ENCODE results near the gene TMEFF2.

DNA sequence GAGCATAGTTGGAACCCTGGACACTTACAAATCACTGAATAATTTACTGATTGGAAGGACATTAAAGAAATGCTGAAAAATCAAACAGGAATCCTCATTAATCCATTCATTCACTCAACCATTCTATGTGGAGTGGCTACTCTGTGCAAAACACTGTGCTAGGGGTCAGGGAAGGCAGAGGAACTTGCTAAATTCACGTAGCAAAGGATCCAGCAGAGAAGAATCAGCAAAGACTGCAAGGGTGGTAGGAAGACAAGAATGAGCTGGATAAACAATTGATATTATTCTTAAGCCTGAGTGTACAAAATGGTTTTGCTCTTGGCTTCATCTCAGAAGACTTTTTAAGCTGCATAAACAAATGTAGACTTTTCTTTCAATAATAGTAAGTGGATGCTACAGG is 183.5 kb downstream of the TMEFF2 start:
- TF ChIP-seq, protein P1, sequence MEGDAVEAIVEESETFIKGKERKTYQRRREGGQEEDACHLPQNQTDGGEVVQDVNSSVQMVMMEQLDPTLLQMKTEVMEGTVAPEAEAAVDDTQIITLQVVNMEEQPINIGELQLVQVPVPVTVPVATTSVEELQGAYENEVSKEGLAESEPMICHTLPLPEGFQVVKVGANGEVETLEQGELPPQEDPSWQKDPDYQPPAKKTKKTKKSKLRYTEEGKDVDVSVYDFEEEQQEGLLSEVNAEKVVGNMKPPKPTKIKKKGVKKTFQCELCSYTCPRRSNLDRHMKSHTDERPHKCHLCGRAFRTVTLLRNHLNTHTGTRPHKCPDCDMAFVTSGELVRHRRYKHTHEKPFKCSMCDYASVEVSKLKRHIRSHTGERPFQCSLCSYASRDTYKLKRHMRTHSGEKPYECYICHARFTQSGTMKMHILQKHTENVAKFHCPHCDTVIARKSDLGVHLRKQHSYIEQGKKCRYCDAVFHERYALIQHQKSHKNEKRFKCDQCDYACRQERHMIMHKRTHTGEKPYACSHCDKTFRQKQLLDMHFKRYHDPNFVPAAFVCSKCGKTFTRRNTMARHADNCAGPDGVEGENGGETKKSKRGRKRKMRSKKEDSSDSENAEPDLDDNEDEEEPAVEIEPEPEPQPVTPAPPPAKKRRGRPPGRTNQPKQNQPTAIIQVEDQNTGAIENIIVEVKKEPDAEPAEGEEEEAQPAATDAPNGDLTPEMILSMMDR (IDR thresholded peaks at IDR 0.05; ENCODE audit: low read depth, low read length, missing input control) = no peak
- TF ChIP-seq RXRA (IDR thresholded peaks at IDR 0.05) (no peak), HNF4A (conservative IDR thresholded peaks at IDR 0.05) (no peak), YY1 (IDR thresholded peaks at IDR 0.05) (no peak), RAD21 (IDR thresholded peaks at IDR 0.05) (no peak)
- TF ChIP-seq, protein P2, sequence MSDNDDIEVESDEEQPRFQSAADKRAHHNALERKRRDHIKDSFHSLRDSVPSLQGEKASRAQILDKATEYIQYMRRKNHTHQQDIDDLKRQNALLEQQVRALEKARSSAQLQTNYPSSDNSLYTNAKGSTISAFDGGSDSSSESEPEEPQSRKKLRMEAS (IDR thresholded peaks at IDR 0.05) = no peak
- TF ChIP-seq, protein P3, sequence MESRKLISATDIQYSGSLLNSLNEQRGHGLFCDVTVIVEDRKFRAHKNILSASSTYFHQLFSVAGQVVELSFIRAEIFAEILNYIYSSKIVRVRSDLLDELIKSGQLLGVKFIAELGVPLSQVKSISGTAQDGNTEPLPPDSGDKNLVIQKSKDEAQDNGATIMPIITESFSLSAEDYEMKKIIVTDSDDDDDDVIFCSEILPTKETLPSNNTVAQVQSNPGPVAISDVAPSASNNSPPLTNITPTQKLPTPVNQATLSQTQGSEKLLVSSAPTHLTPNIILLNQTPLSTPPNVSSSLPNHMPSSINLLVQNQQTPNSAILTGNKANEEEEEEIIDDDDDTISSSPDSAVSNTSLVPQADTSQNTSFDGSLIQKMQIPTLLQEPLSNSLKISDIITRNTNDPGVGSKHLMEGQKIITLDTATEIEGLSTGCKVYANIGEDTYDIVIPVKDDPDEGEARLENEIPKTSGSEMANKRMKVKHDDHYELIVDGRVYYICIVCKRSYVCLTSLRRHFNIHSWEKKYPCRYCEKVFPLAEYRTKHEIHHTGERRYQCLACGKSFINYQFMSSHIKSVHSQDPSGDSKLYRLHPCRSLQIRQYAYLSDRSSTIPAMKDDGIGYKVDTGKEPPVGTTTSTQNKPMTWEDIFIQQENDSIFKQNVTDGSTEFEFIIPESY (IDR thresholded peaks at IDR 0.05) = no peak
- TF ChIP-seq, protein P4, sequence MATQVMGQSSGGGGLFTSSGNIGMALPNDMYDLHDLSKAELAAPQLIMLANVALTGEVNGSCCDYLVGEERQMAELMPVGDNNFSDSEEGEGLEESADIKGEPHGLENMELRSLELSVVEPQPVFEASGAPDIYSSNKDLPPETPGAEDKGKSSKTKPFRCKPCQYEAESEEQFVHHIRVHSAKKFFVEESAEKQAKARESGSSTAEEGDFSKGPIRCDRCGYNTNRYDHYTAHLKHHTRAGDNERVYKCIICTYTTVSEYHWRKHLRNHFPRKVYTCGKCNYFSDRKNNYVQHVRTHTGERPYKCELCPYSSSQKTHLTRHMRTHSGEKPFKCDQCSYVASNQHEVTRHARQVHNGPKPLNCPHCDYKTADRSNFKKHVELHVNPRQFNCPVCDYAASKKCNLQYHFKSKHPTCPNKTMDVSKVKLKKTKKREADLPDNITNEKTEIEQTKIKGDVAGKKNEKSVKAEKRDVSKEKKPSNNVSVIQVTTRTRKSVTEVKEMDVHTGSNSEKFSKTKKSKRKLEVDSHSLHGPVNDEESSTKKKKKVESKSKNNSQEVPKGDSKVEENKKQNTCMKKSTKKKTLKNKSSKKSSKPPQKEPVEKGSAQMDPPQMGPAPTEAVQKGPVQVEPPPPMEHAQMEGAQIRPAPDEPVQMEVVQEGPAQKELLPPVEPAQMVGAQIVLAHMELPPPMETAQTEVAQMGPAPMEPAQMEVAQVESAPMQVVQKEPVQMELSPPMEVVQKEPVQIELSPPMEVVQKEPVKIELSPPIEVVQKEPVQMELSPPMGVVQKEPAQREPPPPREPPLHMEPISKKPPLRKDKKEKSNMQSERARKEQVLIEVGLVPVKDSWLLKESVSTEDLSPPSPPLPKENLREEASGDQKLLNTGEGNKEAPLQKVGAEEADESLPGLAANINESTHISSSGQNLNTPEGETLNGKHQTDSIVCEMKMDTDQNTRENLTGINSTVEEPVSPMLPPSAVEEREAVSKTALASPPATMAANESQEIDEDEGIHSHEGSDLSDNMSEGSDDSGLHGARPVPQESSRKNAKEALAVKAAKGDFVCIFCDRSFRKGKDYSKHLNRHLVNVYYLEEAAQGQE (IDR thresholded peaks at IDR 0.05) = no peak
